Stimulated activated naive CD8-positive, alpha-beta T cell treated with anti-CD3 and anti-CD28 coated beads, Interleukin-15, Interleukin-2, amounts not matched to agents 100 U/mL and 50 U/mL, for 24 hours (primary cell): ENCODE results near the gene FBLN5.
A peak's percentile ranks its signal among the peaks of the same experiment; 100 is the strongest.
"Not testable (repeated sequence)": the region's sequence is repeated elsewhere in the genome, so short reads cannot be mapped to it uniquely, and the experiment has no call there.

ENCODE experiments used
- ATAC-seq: fragments of 150-1000 bp; cut with Tn5 transposase; one replicate; pipeline ENCODE4 v1.10.0; 2021
- DNase-seq: peaks from one replicate; pipeline ENCODE4 v3.0.0; 2021

The FBLN5 gene

GRCh38 chr14:91904956-91905645 is 42.4 kb downstream of the FBLN5 start:
- DNase-seq = no peak
- no peak for ATAC-seq

GRCh38 chr14:91904483-91904882 is 43.0 kb downstream of the FBLN5 start:
- DNase-seq = no peak
- no peak for ATAC-seq

GRCh38 chr14:91903070-91903469 is 44.4 kb downstream of the FBLN5 start:
- ATAC-seq = no peak
- DNase-seq = no peak

GRCh38 chr14:91902336-91902735 is 45.2 kb downstream of the FBLN5 start:
- DNase-seq = no peak
- ATAC-seq = no peak

- no peak for ATAC-seq
- DNase-seq = no peak
Measured at GRCh38 chr14:91901449-91902226, 45.9 kb downstream of the FBLN5 start.

GRCh38 chr14:91899806-91900205 is 47.7 kb downstream of the FBLN5 start:
- DNase-seq (no peak), ATAC-seq (no peak)

- no peak for ATAC-seq
- DNase-seq = no peak
Measured at GRCh38 chr14:91899213-91899612, 48.3 kb downstream of the FBLN5 start.

- no peak for ATAC-seq
- no peak for DNase-seq
Measured at GRCh38 chr14:91898372-91898771, 49.1 kb downstream of the FBLN5 start.

GRCh38 chr14:91897716-91898115 is 49.8 kb downstream of the FBLN5 start:
- not testable (repeated sequence) for DNase-seq, ATAC-seq

- ATAC-seq (no peak), DNase-seq (no peak)
Measured at GRCh38 chr14:91897106-91897701, 50.3 kb downstream of the FBLN5 start.

GRCh38 chr14:91896419-91896818 is 51.1 kb downstream of the FBLN5 start:
- ATAC-seq (no peak), DNase-seq (no peak)

- no peak for ATAC-seq
- peak; percentile 38 for DNase-seq
Measured at GRCh38 chr14:91893669-91894068, 53.8 kb downstream of the FBLN5 start.

GRCh38 chr14:91893007-91893406 is 54.5 kb downstream of the FBLN5 start:
- ATAC-seq (no peak), DNase-seq (peak; percentile 44)

- no peak for DNase-seq
- ATAC-seq = no peak
Measured at GRCh38 chr14:91891721-91892220, 55.7 kb downstream of the FBLN5 start.

- DNase-seq (no peak), ATAC-seq (no peak)
Measured at GRCh38 chr14:91891101-91891500, 56.4 kb downstream of the FBLN5 start.

- DNase-seq = no peak
- no peak for ATAC-seq
Measured at GRCh38 chr14:91890291-91890749, 57.2 kb downstream of the FBLN5 start.

- ATAC-seq = no peak
- no peak for DNase-seq
Measured at GRCh38 chr14:91889477-91890211, 57.9 kb downstream of the FBLN5 start.

- ATAC-seq (no peak), DNase-seq (no peak)
Measured at GRCh38 chr14:91888641-91889476, 58.6 kb downstream of the FBLN5 start.

GRCh38 chr14:91886961-91887360 is 60.5 kb downstream of the FBLN5 start:
- no peak for ATAC-seq
- no peak for DNase-seq

GRCh38 chr14:91885839-91886238 is 61.7 kb downstream of the FBLN5 start:
- ATAC-seq = no peak

GRCh38 chr14:91885113-91885712 is 62.3 kb downstream of the FBLN5 start:
- ATAC-seq = no peak
- DNase-seq = no peak

More at GRCh38 chr14:91885839-91886238, 61.7 kb downstream of the FBLN5 start:
- no peak for DNase-seq
